Keratinocyte (primary cell): ENCODE data around the gene SIGLEC6. TPM values are rescaled to one million over a fixed set of nuclear protein-coding genes. Genes with fewer than 3 reads are reported as not detected.

Experiments used
- DNase-seq: peaks from one replicate; pipeline ENCODE4 v3.0.0-alpha.2; 2011; ENCODE audit warnings: low read depth, missing footprints, low spot score
- FAIRE-seq: peaks from 2 replicates; lab custom pipeline; 2011; peaks lifted over from hg19 to GRCh38; lab: Jason Lieb, UNC
- H2AFZ ChIP-seq: 2 replicates; pipeline ENCODE4 v1.6.0; 2012; ENCODE audit warnings: low read length, control low read depth, inconsistent platforms; ENCODE audit not compliant: control insufficient read depth
- H3K27ac ChIP-seq: 2 replicates; pipeline ENCODE4 v1.5.1; 2011; ENCODE audit warnings: low read length; ENCODE audit not compliant: control insufficient read depth, insufficient read depth
- H3K27me3 ChIP-seq: 3 replicates; pipeline ENCODE4 v1.6.0; 2011; ENCODE audit warnings: low read length; ENCODE audit not compliant: control insufficient read depth, insufficient read depth; ENCODE audit errors: extremely low read depth
- H3K36me3 ChIP-seq, 2 experiments: 2 replicates in 1 of 2; 3 replicates in 1 of 2; pipeline ENCODE4 v1.5.1; 2011; ENCODE audit warnings: low read length in 2 of 2, mild to moderate bottlenecking in 1 of 2; ENCODE audit not compliant: control insufficient read depth in 2 of 2, insufficient read depth in 2 of 2; ENCODE audit errors: extremely low read depth in 1 of 2
- H3K4me1 ChIP-seq: 3 replicates; pipeline ENCODE4 v1.5.1; 2011; ENCODE audit warnings: low read length; ENCODE audit not compliant: control insufficient read depth, insufficient read depth; ENCODE audit errors: extremely low read depth
- H3K4me2 ChIP-seq: 3 replicates; pipeline ENCODE4 v1.6.0; 2011; ENCODE audit warnings: low read depth, low read length; ENCODE audit not compliant: control insufficient read depth, insufficient read depth; ENCODE audit errors: extremely low read depth
- H3K4me3 ChIP-seq, 3 experiments: fragments of 200-600 bp in 1 of 3; sonication (generic) in 1 of 3; 2 replicates in 2 of 3; 3 replicates in 1 of 3; pipeline ENCODE4 v1.5.1; 2011 to 2016; ENCODE audit warnings: low read length in 3 of 3, mild to moderate bottlenecking in 3 of 3, control low read depth in 2 of 3, inconsistent platforms in 1 of 3, low read depth in 1 of 3, mixed read lengths in 1 of 3, mixed run types in 1 of 3, moderate library complexity in 1 of 3; ENCODE audit not compliant: control insufficient read depth in 2 of 3, insufficient read depth in 2 of 3; ENCODE audit errors: extremely low read depth in 1 of 3
- H3K79me2 ChIP-seq: 2 replicates; pipeline ENCODE4 v1.6.0; 2012; ENCODE audit warnings: low read length; ENCODE audit not compliant: control insufficient read depth, insufficient read depth
- H3K9ac ChIP-seq: 3 replicates; pipeline ENCODE4 v1.6.0; 2011; ENCODE audit warnings: low read length; ENCODE audit not compliant: control insufficient read depth, insufficient read depth; ENCODE audit errors: extremely low read depth
- H3K9me1 ChIP-seq: 3 replicates; pipeline ENCODE4 v1.6.0; 2011; ENCODE audit warnings: low read length; ENCODE audit not compliant: control insufficient read depth, insufficient read depth; ENCODE audit errors: extremely low read depth
- H3K9me3 ChIP-seq: 2 replicates; pipeline ENCODE4 v1.5.1; 2012; ENCODE audit warnings: low read depth, low read length; ENCODE audit not compliant: control insufficient read depth
- H4K20me1 ChIP-seq: 3 replicates; pipeline ENCODE4 v1.6.0; 2011; ENCODE audit warnings: low read length; ENCODE audit not compliant: control insufficient read depth, insufficient read depth; ENCODE audit errors: extremely low read depth
- EZH2 ChIP-seq: IDR thresholded peaks from one replicate; pipeline ENCODE4 v1.6.1; 2012; ENCODE audit warnings: inconsistent platforms, mild to moderate bottlenecking, low read length, moderate library complexity
- dilution Hi-C: fragments of 300-500 bp; cut with MboI; formaldehyde crosslinking; loops from one replicate; pipeline ENCODE4 v1.7.0; 2020; ENCODE audit warnings: low sequenced_read_pairs; ENCODE audit not compliant: extremely low pct_ligation_motif_present
- polyA plus RNA-seq, 5 experiments: library from polyadenylated mRNA; depleted of rRNA in 3 of 5; stranded (reverse) in 3 of 5; stranded (forward) in 1 of 5; unstranded in 1 of 5; fragments of >200 nt; gene quantifications; 1 replicate in 1 of 5; 2 replicates in 3 of 5; 3 replicates in 1 of 5; pipeline versions ENCODE4 v1.2.1 to v1.2.3, GENCODE V29; 2011 to 2012; ENCODE audit warnings: missing spikeins in 2 of 5, low read depth in 1 of 5, low replicate concordance in 1 of 5
- TF ChIP-seq, protein P1 (sequence below), 3 experiments: IDR thresholded peaks in 1 of 3; conservative IDR thresholded peaks in 1 of 3; optimal IDR thresholded peaks in 1 of 3; 2 replicates in 2 of 3; 3 replicates in 1 of 3; pipeline versions ENCODE3 to v1.5.1; 2011; ENCODE audit warnings: low read length in 3 of 3, mild to moderate bottlenecking in 3 of 3, moderate library complexity in 2 of 3, control low read depth in 1 of 3, inconsistent platforms in 1 of 3; ENCODE audit not compliant: insufficient read depth in 2 of 3; ENCODE audit errors: extremely low read depth in 1 of 3

Gene SIGLEC6
- polyA plus RNA-seq, 1 donor (not counting 4 experiments of a cell fraction or from before 2014, with no cell fraction given), result not detected

DNA sequence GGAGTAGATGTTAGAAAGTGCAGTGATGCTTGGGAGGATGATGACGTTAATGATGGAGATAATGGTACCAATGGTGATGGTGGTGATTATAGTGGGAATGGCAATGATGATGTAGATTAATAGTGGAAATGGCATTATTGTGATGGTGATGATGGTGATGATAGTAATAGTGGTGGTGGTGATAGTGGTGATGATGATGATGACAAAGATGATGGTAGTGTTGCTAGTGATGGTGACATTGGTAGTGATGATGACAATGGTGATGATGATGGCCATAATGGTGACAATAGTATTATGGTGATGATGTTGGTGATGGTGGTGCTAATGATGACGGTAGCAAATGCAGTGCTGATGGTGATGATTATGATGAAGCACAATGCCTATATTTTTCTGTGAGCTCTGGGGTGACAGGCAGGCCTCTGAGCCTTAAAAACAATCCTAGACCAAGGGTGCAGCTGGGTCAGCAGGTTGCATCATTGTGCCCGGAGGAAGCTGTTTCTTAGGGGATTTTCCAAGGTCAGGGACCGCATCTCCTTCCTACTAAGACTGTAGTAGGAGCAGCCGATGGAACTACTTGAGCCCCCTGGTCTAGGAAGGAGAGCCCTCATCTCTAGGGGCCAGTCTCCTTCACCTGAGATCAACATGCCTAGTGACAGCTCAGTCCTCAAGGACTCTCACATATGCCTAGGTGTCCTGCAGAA, 45.4 kb downstream of the SIGLEC6 start:
- FAIRE-seq (no peak), DNase-seq (no peak)
- no peaks in the 10 kb centered on the region for H4K20me1 ChIP-seq
- H3K79me2 ChIP-seq, result no peaks in the 10 kb centered on the region
- no peak overlapping the region for H3K4me2 ChIP-seq
- H3K9me1 ChIP-seq, result no peaks in the 10 kb centered on the region
- no peaks in the 10 kb centered on the region for H3K36me3 ChIP-seq
- H3K27ac ChIP-seq, result no peak overlapping the region
- H3K27me3 ChIP-seq, result no peaks in the 10 kb centered on the region
- no peaks in the 10 kb centered on the region for H3K4me1 ChIP-seq
- peaks cover 2% of the 10 kb centered on the region for H3K9me3 ChIP-seq
- dilution Hi-C loops, result no loop called here
- H2AFZ ChIP-seq, result no peak overlapping the region
- H3K4me3 ChIP-seq, result no peak overlapping the region
- TF ChIP-seq, protein P1, sequence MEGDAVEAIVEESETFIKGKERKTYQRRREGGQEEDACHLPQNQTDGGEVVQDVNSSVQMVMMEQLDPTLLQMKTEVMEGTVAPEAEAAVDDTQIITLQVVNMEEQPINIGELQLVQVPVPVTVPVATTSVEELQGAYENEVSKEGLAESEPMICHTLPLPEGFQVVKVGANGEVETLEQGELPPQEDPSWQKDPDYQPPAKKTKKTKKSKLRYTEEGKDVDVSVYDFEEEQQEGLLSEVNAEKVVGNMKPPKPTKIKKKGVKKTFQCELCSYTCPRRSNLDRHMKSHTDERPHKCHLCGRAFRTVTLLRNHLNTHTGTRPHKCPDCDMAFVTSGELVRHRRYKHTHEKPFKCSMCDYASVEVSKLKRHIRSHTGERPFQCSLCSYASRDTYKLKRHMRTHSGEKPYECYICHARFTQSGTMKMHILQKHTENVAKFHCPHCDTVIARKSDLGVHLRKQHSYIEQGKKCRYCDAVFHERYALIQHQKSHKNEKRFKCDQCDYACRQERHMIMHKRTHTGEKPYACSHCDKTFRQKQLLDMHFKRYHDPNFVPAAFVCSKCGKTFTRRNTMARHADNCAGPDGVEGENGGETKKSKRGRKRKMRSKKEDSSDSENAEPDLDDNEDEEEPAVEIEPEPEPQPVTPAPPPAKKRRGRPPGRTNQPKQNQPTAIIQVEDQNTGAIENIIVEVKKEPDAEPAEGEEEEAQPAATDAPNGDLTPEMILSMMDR (optimal IDR thresholded peaks at IDR 0.05 in 1 of 3, IDR thresholded peaks at IDR 0.05 in 1 of 3, conservative IDR thresholded peaks at IDR 0.05 in 1 of 3; ENCODE audit: extremely low read depth in 1 of 3, insufficient read depth in 2 of 3, low read length in 3 of 3), result no peak
- TF ChIP-seq EZH2, result no peak
- no peak overlapping the region for H3K9ac ChIP-seq

DNA sequence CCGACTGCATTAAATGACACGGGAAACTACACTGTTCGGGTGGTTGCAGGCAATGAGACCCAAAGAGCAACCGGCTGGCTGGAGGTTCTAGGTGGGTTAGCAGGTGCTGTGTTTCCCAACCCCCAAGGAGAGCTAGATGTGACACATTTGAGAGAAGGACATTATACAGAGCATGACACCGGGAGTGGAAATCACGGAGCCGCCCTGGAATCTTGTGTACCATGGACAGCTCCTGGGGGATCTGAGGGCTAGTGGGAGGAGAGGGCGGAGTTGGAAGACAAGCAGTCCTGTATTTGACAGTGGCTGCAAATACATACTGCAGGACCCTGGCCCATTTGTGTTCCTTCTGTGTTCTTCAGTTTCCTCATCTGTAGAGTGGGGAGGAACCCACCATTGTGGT, 50.9 kb downstream of the SIGLEC6 start:
- H3K4me1 ChIP-seq, result no peaks in the 10 kb centered on the region
- H3K36me3 ChIP-seq, result no peaks in the 10 kb centered on the region
- H3K9me3 ChIP-seq, result peaks cover 2% of the 10 kb centered on the region
- H3K27ac ChIP-seq, result no peak overlapping the region
- no peaks in the 10 kb centered on the region for H3K79me2 ChIP-seq
- H3K9ac ChIP-seq, result no peak overlapping the region
- H2AFZ ChIP-seq, result no peak overlapping the region
- FAIRE-seq, result no peak
- H3K4me3 ChIP-seq, result no peak overlapping the region
- H3K4me2 ChIP-seq, result no peak overlapping the region
- H3K27me3 ChIP-seq, result no peaks in the 10 kb centered on the region
- H3K9me1 ChIP-seq, result no peaks in the 10 kb centered on the region
- TF ChIP-seq EZH2, result no peak
- no peak for DNase-seq
- no peaks in the 10 kb centered on the region for H4K20me1 ChIP-seq
- dilution Hi-C loops, result no loop called here
